GM21723 (cell line): Measurements from ENCODE around the gene LGALS1.

Experiments used
- ATAC-seq: cut with Tn5 transposase; IDR thresholded peaks from one replicate; pipeline ENCODE4 v1.9.1; 2021; ENCODE audit warnings: mild to moderate bottlenecking, moderate library complexity; ENCODE audit not compliant: unreplicated experiment

LGALS1 gene

GRCh38 chr22:37661160-37661924 lies 14.1 kb upstream of the LGALS1 start:
- no peak for ATAC-seq

GRCh38 chr22:37662039-37662438 lies 13.4 kb upstream of the LGALS1 start:
- no peak for ATAC-seq

GRCh38 chr22:37663521-37664140 lies 11.8 kb upstream of the LGALS1 start:
- ATAC-seq = no peak

- no peak for ATAC-seq
These were observed 11.0 kb upstream of the LGALS1 start for GRCh38 chr22:37664249-37665101.

GRCh38 chr22:37665487-37665886 lies 9.9 kb upstream of the LGALS1 start:
- no peak for ATAC-seq

- ATAC-seq = no peak
These were observed 5.8 kb upstream of the LGALS1 start for GRCh38 chr22:37669586-37669985.

- ATAC-seq = no peak
These were observed 3.1 kb upstream of the LGALS1 start for GRCh38 chr22:37672206-37672919.

GRCh38 chr22:37672920-37673455 lies 2.4 kb upstream of the LGALS1 start:
- no peak for ATAC-seq

- ATAC-seq = no peak
These were observed 1.2 kb upstream of the LGALS1 start for GRCh38 chr22:37674248-37674647.

- peak; percentile 4 for ATAC-seq
These were observed 697 bp downstream of the LGALS1 start for GRCh38 chr22:37675930-37676735.

- ATAC-seq = peak; percentile 44
These were observed 1.5 kb downstream of the LGALS1 start for GRCh38 chr22:37676736-37677492.

- ATAC-seq = no peak
These were observed 2.1 kb downstream of the LGALS1 start for GRCh38 chr22:37677493-37677974.

GRCh38 chr22:37678372-37678771 lies 2.9 kb downstream of the LGALS1 start:
- ATAC-seq = no peak

- ATAC-seq = no peak
These were observed 4.2 kb downstream of the LGALS1 start for GRCh38 chr22:37679670-37680069.

GRCh38 chr22:37680191-37680851 lies 4.9 kb downstream of the LGALS1 start:
- ATAC-seq = no peak

GRCh38 chr22:37681001-37681424 lies 5.6 kb downstream of the LGALS1 start:
- no peak for ATAC-seq

- no peak for ATAC-seq
These were observed 6.2 kb downstream of the LGALS1 start for GRCh38 chr22:37681556-37682049.
